OCI-LY7 (cell line): ENCODE results near the gene RNF212.
"Not testable (repeated sequence)": the region's sequence is repeated elsewhere in the genome, so short reads cannot be mapped to it uniquely, and the experiment has no call there.

Experiments used
- CTCF ChIP-seq: fragments of 200-600 bp; sonication (generic); conservative IDR thresholded peaks from 2 replicates; pipeline ENCODE4 v1.5.1; 2014; ENCODE audit warnings: mild to moderate bottlenecking, antibody characterized with exemption, low read length, moderate library complexity, mixed read lengths
- EZH2phosphoT487 ChIP-seq: fragments of 200-600 bp; sonication (generic); IDR thresholded peaks from 2 replicates; pipeline ENCODE4 v1.6.1; 2018; ENCODE audit warnings: low read depth, borderline replicate concordance, mild to moderate bottlenecking, mixed run types, antibody characterized with exemption, low read length, moderate library complexity, mixed read lengths

- TF ChIP-seq EZH2phosphoT487, CTCF: not testable (repeated sequence)
These were observed 12.1 kb upstream of the RNF212 start for GRCh38 chr4:1125466-1125865.
